ENCODE results near the gene ELOB.

Gene ELOB

DNA sequence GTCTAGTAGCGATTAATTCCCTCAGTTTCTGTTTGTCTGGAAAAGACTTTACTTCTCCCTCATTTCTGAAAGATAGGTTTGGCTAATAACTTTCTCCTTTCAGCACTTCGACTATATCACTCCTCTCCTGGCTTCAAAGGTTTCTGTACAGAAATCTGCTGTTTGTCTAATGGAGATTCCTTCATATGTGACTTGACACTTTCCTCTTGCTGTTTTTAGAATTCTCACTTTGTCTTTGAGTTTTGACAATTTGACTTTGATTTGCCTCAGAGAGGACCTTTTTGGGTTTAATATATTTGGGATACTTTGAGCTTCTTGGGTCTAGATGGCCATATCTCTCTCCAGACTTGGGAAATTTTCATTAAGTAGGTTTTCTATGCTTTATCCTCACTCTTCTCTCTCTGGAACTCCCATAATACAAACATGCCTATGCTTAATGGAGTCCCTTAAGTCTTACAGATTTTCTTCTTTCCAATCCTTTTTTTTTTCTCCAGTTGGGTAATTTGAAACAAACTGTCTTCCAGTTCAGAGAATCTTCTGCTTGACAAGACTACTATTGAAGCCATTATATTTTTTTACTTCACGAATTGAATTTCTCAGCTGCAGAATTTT, 32.2 kb upstream of the ELOB start:
- DNase-seq, result no peak

DNA sequence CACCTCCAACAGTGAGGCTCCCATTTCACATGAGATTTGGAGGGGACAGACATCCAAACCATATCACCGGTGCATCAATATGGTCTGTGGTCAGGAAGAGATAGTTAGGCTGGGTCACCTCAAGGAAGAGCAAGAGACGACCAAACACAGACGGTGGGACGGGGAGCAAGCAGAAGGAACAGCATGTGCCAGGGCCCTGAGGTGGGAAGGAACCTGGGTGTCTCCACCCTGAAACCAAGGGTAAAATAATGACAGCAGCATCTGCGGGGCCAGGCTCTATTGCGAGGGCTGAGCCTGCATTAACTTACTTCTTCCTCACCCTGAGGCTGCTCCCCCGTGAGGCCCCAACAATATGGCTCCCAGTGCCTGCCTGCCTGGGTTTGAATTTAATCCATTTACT, 31.1 kb upstream of the ELOB start:
- DNase-seq, result no peak

DNA sequence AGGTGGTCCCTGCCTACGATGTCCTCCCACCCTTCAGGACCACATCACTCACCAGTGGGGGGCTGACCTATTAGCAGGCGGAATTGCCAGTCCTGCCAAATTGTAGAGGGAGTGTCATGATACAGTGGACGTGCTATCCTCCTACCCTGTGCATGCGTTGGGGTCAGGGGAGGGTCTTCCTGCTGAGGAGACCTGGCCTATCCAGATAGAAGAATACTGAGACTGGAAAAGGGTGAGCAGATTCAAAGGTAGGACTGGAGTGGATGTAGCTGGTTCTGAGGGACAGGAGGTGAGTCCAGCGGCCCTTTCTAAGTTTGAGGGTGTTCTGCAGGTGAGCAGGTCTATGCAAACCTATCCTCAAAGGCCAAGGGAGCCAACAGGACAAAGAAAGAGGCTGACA, 29.2 kb upstream of the ELOB start:
- no peak for DNase-seq

DNA sequence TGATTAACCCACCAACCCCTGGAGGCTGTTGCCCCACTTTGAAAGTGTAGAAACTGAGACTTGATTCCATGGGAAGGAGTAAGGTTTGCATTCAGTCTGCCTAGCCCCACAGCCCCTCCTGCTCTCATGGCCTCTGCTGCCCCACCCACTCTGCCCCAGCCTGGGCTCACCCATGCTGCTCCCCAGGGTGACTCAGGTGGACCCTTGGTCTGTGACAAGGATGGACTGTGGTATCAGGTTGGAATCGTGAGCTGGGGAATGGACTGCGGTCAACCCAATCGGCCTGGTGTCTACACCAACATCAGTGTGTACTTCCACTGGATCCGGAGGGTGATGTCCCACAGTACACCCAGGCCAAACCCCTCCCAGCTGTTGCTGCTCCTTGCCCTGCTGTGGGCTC, 27.6 kb upstream of the ELOB start:
- no peak for DNase-seq

DNA sequence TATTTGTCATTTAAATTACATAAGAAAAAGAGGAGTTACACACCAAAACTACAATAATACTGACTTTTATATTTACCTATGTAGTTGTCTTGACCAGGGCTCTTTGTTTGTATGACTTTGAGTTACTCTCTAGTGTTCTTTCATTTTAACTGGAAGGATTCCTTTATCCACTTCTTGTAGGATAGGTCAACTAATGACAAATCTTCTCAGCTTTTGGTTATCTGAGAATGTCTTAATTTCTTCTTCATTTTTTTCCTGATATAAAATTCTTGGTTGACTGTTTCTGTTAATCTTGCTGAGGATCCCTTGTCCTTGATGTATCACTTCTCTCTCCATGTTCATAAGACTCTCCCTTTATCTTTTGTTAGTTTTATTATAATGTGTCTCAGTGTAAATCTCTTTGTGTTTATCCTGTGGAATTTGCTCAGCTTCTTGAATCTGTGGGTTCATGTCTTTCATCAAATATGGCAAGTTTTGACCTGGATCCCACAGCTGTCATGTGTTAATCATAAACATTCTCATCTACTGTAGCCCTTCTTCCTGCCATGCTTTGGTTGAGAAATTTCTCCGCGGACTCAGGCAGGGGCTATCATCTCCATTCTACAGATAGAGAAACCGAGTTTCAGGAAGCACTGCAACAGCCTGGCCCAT, 26.6 kb upstream of the ELOB start:
- no peak for DNase-seq

DNA sequence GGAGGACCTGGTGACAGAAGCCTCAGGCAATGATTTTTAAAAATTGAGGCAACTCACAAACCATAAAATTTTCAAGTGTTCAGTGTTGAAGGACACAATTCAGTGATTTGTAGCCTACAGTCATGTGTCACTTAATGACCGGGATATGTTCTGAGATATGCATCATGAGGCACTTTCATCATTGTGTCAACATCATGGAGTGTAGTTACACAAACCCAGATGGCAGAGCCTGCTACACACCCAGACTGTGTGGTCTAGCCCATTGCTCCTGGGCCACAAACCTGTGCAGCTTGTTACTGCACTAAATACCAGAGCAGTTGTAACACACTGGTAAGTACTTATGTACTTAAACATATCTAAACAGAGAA, 22.8 kb upstream of the ELOB start:
- no peak for DNase-seq

DNA sequence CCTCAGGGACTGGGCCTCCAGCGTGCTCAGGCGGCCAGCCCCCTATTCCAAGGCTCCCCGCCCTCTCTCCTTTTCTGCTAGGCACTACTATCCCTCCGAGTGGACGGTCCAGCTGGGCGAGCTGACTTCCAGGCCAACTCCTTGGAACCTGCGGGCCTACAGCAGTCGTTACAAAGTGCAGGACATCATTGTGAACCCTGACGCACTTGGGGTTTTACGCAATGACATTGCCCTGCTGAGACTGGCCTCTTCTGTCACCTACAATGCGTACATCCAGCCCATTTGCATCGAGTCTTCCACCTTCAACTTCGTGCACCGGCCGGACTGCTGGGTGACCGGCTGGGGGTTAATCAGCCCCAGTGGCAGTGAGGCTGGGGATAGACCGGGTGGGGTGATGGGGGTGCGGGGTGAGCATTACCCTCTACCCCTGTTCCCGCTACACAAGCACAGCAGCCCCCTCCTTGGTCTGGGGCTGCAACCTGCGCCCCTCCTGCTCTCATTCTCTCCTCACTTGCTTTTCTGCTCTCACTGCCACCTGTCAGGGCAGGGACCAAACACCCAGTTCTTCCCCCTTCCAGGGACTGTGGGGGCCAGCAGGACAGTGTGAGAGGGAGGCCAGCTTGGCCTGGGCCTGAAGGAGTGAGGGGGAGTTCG, 22.3 kb upstream of the ELOB start:
- no peak for DNase-seq

DNA sequence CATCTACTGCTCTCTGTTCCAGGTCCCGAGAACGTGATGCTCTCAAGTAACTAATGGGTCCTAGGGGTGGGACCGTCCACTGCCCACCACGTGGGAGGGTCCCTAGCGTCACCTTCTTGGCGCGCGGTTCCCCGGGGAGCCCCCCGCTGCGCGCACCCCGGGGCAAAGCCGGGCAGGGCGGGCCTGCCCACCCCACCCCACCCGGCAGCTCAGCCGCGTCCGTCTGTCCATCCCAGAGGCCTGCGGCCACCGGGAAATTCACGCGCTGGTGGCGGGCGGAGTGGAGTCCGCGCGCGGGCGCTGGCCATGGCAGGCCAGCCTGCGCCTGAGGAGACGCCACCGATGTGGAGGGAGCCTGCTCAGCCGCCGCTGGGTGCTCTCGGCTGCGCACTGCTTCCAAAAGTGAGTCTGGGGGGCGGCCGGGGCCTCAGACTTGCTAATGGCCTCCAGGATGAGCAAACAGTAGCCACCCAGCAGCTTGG, 21.7 kb upstream of the ELOB start:
- no peak for DNase-seq

DNA sequence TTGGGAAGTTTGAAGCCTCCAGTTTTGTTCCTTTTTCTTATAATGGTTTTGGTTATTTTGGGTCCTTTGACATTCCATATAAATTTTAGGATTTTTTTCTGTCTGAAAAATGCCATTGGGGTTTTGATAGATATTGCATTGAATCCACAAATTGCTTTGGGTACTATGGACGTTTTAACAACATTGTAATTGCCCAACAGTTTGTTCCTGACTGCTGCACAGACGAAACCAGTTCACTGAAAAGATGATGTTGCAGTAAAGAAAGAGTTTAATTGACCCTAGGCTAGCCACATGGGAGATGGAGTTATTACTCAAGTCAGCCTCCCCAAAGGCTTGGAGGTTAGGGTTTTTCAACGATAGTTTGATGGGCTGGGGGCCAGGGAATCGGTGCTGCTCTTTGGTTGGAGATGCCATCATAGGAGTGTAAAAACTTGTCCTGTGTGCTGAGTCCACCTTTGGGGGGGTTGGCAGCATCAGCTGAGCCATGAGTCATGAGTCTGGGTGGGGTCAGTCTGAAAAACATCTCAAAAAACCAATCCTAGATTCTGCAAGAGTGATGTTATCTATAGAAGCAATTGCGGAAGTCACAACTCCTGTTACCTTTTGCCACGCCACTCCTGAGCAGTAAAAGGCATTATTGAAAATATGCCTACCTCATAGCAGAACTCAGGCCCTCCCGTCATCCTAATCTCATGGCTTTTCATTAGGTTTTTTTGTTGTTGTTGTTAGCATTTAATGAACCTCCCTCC, 18.5 kb upstream of the ELOB start:
- no peak for DNase-seq

DNA sequence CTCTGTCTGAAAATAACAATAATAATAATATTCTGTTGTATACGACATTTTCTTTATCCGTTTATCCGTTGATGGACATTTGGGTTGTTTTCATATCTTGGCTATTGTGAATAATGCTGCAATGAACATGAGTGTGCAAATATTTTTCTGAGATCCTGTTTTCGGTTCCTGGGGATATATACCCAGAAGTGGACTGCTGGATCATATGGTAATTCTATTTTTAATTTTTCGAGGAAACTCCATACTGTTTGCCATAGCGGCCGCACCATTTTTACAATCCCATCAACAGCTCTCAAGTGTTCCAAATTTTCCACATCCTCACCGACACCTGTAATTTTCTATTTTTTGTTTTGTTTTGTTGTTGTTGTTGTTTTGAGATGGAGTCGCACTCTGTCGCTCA, 15.9 kb upstream of the ELOB start:
- no peak for DNase-seq

DNA sequence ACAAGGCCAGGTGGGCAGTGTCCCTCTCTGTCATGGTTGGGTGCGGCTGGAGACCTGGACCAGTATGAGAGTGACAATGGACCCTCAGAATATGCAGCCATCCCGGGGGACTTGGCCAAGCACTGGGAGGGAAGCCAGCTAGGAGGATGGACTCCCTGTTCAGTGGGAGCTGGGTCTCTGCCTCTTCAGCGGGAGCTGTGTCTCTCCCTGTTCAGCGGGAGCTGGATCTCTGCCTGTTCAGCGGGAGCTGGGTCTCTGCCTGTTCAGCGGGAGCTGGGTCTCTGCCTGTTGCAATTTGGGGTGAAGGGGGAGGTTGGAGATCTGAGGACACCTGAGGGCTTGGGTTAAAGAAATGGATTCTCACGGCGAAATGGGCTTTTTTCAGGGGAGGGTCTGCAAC, 14.1 kb upstream of the ELOB start:
- no peak for DNase-seq

DNA sequence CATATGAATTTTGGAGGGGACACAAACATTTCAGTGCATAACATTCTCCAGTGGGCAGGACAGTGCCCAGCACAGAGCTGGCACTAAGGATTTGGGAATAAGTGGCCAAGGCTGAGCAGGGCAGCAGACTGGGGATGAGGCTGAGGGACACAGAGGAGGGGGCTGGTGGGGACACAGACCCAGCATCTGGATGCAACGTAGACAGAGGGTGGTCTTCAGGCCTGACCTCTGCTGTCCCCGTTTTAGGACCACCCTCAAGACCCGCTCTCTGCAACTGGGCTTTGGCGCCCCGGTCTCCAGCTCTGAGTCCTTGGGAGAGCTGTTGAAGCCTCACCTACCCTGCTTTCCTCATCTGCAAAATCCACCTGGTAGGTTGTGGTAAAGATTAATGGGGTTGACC, 13.6 kb upstream of the ELOB start:
- no peak for DNase-seq

DNA sequence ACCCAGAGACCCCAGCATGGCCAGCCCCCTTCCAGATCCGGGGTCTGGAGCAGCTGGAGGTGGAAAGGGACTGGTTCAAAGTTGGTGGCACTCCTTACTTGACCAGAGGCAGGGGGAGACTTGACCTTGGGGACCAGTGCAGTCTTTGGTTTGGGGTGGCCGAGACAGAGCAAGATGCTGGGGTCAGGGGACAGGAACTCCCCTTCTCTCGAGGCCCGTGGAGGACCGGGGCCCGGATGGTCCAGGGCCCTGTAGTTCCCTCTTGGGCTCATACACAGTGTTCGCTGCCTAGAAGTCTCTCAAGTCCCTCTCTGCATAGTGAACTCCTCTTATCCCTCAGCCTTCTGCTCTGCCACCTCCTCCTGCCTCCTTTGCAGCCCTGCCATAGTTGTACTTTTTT, 10.9 kb upstream of the ELOB start:
- DNase-seq, result no peak

DNA sequence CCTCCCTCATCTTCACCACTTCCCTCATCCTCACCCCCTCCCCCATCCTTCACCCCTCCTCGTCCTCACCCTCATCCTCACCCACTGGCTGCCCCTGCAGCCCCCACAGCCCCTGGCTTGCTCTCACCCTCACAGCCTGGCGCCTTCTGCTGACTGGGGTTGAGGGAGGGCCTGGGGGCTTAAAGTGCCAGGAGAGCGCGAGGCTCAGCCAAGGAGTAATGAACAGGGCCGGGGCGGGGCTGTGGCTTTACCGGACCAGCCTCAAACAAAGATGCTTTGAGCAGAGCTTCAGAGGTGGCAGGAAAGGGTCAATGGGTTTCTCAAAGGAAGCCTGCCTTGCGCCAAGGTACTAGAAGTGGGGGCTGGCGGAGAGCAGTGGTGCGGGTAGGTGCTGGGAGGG, 10.3 kb upstream of the ELOB start, which contains the start of gene PRSS33:
Gene PRSS33, minus strand, starts transcription at position 155 of the 400 bp plus-strand sequence. CDS start 1,013 bp downstream, outside the sequence.
- no peak for DNase-seq

DNA sequence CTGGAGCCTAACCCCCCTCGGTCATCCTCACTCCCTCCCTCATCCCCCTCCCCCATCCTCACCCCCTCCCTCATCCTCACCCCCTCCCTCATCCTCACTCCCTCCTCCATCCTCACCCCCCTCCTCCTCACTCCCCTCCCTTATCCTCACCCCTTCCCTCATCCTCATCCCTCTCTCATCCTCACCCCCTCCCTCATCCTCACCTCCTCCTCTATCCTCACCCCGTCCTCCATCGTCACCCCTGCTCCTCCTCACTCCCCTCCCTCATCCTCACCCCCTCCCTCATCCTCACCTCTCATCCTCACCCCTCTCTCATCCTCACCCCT, 9.7 kb upstream of the ELOB start:
- no peak for DNase-seq

DNA sequence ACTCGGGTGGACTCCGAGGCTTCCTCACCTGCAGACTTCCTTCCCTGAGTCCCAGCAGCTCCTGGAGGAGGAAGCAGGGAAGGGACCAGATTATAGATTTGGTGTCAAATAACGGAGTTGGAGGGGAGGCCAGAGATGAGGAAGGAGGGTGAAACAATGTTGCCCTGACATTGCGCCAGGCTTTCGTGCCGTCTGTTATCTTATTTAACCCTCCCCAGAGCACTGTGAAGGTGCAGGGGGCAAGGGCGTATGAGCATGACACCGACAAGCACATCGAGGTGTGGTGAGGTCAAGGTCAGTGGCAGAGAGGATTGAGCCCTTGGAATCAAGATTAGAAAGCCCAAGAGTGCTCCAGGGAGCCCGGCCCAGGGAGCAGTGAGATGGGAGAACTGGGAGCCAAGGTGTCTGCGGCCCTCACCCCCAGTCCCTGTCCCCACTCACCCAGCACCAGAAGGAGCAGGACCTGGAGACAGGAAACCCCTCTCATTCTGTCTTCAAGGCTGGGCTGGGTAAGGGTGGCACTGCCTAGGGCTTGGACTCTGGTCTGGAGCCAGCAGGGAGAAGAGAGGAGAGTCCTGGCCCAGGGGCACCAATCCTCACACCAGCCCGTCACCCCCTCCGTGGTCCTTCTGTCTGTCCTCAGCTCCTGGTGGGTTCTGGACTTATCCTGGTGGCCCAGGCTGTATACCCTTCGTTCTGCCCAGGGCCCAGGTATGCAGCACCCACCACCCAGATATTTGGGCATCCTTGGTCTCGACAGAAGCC, 9.2 kb upstream of the ELOB start:
- DNase-seq, result no peak

DNA sequence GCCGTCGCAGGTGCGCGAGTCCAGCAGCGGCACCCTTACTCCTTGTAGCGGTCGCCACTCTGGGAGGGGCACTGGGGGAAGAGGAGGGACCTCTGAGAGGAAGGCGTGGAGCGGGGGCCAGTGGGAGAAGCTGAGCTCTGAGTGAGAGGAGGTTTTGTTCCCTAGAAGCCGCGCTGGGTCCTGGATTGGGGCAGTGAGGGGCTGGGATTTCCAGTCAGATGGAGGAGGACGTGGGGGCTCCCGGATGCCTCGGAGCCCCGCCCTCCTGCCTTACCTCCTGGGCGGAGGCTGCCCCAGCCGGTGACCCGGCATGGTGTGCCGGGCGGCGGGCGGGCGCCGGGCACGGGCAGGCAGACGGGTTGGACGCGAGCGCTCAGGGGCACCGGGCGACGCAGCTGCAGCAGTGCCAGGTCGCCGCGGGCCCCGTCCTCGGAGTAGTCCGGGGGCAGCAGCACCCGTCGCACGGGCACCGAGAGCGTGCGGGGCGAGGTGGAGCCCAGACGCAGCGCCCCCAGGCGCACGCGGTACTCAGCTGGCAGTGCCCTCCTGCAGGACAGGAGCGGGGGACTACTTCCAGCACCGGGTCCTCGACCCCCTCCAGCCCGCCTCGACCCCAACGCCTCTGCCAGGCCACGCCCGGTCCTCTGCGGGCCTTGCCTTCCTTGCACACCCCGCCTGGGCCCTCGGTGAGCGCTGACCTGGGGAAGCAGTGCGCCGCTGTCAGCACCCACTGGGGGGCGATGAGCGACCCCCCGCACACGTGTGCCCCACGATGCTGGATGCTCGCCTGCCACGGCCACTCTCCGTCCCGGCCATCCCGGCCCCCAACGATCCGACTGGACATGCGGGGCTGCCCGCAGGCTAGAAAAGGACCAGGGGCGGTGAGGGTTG, 8.3 kb upstream of the ELOB start:
- no peak for DNase-seq

DNA sequence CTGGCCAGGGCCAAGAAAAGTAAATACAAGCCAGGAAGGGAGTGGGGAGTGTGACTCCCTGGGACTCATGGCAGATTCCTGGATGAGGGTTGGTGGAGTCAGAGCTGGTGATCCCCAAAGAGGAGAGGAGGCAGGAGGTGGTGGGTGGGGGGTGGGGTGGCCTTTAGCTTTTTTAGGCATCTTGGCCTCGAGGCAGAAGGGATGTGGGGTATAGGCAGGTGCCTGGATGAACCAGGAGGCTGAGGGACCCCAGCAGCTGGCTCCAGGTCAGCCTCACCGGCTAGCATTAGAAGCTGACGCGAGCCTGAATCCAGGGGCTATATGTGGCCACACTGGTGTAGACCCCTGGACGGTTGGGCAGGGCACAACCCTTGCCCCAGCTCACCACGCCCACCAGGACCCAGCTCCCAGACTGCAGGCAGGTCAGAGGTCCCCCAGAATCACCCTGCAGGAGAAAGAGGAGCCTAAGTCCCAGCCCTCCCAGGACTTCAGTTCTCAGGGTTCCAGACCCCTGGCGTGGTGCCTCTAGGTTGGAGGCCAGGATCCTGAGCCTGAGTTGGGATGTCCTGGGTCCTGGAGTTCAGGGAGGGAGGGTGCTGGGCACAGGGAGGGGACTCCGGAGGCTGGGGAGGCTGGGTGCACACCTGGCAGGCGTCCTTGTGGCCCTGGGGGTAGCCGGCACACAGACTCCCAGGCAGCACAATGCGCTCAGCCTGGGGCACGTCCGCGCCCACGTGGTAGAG, 7.4 kb upstream of the ELOB start:
- no peak for DNase-seq

DNA sequence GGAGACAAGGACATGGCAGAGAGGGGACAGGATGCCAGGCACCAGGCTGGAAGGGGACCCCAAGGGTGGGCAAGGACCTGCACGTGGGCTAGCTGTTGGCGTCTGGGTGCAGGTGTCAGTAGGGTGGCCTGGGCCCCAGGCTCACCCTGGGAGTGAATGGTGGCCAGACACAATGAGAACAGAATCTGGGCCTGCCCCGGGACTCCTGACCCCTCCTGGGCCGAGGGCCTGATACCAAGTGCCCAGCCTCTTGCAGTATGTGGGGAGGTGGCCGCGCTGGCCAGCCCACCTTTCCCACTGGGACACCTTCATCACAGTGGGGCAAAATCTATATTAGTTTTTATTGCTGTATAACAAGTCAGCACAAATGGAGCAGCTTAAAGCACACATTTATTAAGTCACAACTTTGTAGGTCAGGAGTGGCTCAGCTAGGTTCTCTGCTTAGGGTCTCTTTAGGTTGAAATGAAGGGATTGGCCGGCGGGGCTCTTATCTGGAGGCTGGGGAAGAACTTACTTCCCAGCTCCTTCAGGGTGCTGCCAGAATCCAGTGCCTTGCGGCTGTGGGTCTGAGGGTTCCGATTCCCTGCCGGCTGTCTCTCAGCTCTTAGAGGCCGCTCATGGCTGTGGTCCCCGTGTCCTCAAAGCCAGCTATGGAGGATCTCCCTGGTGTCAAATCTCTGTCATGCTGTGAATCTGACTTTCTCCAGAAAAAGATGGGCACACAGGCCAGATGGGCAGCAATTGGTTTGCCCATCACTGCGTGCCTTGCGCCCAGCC, 6.7 kb upstream of the ELOB start:
- DNase-seq, result no peak

DNA sequence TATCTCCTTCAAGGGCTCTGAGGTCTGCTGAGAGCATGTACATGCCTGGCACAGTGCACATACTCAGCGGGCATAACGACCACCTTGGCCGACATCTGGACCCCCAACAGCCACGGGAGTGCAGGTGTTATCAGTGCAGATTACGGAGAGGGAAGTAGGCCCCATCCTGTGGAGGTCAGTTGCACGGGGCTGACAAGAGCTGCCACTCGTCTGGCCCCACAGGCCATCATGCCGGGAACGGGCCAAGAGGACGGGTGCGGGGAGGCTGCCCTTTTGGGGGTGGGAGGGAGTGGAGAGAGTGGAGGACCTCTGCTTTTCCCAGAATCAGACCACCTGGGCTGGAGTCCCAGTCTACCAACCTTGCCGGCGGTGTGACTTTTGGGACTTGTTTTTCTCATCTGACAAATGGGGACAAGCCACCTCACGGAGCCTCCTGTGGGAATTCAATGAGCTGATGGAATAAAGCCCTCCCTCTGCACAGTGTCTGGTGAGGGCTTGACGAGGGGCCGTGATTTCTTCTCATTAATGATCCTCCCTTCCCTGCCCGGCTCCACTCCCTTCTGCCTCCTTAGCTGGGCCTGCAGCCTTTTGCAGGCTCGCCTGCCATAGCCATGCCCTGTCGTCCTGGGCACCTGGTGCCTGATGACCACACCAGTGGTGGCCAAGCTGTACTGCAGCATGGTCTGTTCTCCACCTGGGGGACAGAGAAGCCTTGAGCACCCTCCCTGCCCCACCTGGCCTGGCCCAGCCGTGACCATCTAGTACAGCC, 5.7 kb upstream of the ELOB start:
- DNase-seq, result no peak
